Subcutaneous adipose tissue (tissue), 4 donors: ENCODE measurements around the gene ACVR1. TPM values are rescaled to one million over a fixed set of nuclear protein-coding genes. Genes with fewer than 3 reads are reported as not detected.

Source experiments
- CTCF ChIP-seq: fragments of 450-650 bp; IDR thresholded peaks from one replicate; pipeline ENCODE4 v1.5.1; 2016; ENCODE audit warnings: low read depth, mild to moderate bottlenecking, control low read depth, antibody characterized with exemption, moderate library complexity
- total RNA-seq, 4 donors: library from RNA; depleted of rRNA; stranded (reverse); fragments of >200 nt; gene quantifications; one replicate each; pipeline ENCODE4 v1.1.0, GENCODE V29; 2016

The ACVR1 gene
- total RNA-seq, 4 donors from 2014 or later: 34.7 to 49.6 (median 44.2) TPM

DNA sequence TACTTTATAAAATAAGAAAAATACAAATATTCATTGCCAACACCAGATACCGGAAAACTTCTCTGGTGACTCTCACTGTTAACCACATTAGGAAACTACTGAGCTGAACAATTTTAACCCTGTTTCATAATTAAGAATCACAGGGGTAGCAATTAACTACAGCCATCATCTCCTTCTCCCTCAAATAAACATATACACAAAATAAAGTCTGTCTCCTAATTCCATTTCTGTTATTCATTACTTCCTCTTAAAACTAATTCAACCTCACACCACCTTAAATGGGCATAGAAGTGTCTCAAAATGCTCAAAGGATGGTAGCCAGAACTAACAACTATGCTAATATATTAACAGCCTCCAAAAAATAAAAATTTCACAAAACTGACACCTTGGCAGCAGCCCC lies 60.7 kb downstream of the ACVR1 start:
- TF ChIP-seq CTCF: no peak

DNA sequence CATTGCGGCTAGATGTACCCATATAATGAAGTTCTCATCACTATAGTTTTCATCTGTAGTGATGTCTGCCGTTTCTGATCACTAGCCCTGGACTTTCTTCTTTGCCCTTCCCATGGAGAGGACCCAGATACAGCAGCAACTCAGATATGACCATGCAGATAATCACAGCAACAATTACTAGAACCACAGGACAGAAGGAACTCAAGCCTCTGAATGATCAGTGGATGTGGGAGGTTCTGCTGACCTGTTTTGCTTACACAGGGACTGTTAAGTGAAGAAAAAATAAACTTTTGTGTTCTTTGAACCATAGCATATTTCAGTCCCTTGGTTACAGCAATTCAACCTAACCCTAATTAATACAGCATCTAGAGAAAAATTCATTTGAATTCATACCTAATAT lies 62.7 kb downstream of the ACVR1 start:
- TF ChIP-seq CTCF: no peak

DNA sequence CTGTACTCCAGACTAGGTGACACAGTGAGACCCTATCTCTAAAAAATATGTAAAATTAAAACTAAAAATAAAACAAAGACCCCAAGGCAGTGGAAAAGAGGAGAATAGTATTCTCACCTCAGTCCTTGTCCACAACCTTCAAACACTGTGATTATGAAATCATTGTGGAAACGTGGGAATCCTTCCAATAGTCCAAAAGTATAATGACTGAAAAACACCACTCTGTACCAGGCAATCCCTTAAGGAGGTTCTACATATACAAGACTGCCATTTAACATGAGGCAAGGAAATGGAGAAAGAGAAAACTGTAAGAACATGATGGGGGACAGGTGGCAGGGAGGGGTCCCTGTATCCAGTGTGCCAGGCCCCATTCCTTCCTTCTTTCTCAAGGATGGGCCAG lies 66.1 kb downstream of the ACVR1 start:
- TF ChIP-seq CTCF: no peak

GRCh38 chr2:157809212-157809611 lies 66.9 kb downstream of the ACVR1 start:
- no peak for TF ChIP-seq CTCF

- TF ChIP-seq CTCF: no peak
Observed at GRCh38 chr2:157808421-157808820, 67.7 kb downstream of the ACVR1 start.

GRCh38 chr2:157806426-157807077 lies 69.6 kb downstream of the ACVR1 start:
- no peak for TF ChIP-seq CTCF

DNA sequence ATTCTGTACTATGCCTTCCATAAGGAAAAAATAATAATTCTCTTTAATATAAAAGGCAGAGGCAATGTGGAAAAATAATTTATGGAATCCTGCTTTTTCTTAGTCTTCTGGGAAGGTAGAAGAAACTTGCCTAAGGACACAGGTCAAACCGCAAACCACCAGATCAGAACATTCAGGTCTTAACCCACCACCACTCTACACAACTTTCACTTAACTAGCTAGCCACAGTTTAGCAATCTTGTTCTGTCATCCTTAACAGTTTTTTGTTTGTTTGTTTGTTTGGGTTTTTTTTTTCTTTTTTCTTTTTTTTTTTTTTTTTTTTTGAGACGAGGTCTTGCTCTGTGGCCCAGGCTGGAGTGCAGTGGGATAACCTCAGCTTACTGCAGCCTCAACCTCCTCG lies 70.6 kb downstream of the ACVR1 start:
- TF ChIP-seq CTCF: no peak
